ENCODE measurements around the gene SCYL1.
A peak's percentile ranks its signal among the peaks of the same experiment; 100 is the strongest.

Gene SCYL1

GRCh38 chr11:65493367-65494176 lies 31.3 kb upstream of the SCYL1 start:
- no peak for DNase-seq (ENCODE audit: low read depth in 2 of 2)

DNA sequence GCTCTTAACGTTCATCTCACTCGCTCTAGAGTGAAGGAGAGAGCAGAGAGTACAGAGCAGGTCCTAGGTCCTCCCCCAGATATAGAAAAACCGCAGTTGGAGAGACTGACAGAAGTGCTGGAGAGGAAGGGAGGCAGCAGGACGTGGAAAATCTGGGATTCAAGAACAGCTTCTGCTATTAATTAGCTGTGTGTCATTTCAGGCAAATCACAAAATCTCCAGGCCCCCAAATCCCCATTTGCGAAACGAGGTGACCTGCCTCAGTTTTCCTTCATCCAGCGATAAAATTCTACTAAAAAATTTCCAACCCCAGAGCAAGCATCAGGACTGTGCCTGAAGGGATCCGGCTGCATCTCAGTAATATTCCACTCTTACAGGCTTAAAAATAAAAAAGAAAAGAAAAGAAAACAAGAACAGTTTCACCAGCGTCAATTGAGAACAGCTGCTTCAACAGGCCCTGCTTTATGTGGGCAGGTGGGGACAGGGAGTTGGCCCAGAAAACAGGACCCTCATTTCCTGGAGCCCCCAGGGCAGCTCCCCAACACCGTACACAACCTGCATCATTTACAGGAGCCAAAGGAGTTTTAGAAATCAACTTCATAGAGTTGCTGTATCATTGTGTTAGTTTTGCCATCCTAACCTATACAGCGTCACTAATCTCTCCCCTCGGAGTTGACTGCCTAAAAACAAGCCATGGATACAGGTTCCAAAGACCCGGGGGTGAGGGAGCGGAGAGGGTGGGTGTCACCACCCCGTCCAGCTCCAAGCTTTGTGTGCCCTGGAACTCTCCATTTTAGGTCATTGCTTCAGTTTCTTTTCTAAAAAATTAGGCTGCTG lies 28.4 kb upstream of the SCYL1 start:
- DNase-seq (ENCODE audit: low read depth in 2 of 2), result no peak

GRCh38 chr11:65497141-65498041 lies 27.5 kb upstream of the SCYL1 start:
- peak; percentile 99 for DNase-seq (ENCODE audit: low read depth in 2 of 2)

- peak in 1 of 2 donors; percentile 58 for DNase-seq (ENCODE audit: low read depth in 2 of 2)
These were observed 26.7 kb upstream of the SCYL1 start for GRCh38 chr11:65498042-65498726.

GRCh38 chr11:65498727-65498976 lies 26.2 kb upstream of the SCYL1 start:
- no peak for DNase-seq (ENCODE audit: low read depth in 2 of 2)

GRCh38 chr11:65498977-65499712 lies 25.7 kb upstream of the SCYL1 start, which contains the start of gene MALAT1:
Gene MALAT1 (plus strand): TSS chr11:65499045.
- peak; percentile 87 to 90 for DNase-seq (ENCODE audit: low read depth in 2 of 2)

DNA sequence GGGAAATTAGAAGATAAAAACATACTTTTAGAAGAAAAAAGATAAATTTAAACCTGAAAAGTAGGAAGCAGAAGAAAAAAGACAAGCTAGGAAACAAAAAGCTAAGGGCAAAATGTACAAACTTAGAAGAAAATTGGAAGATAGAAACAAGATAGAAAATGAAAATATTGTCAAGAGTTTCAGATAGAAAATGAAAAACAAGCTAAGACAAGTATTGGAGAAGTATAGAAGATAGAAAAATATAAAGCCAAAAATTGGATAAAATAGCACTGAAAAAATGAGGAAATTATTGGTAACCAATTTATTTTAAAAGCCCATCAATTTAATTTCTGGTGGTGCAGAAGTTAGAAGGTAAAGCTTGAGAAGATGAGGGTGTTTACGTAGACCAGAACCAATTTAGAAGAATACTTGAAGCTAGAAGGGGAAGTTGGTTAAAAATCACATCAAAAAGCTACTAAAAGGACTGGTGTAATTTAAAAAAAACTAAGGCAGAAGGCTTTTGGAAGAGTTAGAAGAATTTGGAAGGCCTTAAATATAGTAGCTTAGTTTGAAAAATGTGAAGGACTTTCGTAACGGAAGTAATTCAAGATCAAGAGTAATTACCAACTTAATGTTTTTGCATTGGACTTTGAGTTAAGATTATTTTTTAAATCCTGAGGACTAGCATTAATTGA lies 25.0 kb upstream of the SCYL1 start:
- no peak for DNase-seq (ENCODE audit: low read depth in 2 of 2)

DNA sequence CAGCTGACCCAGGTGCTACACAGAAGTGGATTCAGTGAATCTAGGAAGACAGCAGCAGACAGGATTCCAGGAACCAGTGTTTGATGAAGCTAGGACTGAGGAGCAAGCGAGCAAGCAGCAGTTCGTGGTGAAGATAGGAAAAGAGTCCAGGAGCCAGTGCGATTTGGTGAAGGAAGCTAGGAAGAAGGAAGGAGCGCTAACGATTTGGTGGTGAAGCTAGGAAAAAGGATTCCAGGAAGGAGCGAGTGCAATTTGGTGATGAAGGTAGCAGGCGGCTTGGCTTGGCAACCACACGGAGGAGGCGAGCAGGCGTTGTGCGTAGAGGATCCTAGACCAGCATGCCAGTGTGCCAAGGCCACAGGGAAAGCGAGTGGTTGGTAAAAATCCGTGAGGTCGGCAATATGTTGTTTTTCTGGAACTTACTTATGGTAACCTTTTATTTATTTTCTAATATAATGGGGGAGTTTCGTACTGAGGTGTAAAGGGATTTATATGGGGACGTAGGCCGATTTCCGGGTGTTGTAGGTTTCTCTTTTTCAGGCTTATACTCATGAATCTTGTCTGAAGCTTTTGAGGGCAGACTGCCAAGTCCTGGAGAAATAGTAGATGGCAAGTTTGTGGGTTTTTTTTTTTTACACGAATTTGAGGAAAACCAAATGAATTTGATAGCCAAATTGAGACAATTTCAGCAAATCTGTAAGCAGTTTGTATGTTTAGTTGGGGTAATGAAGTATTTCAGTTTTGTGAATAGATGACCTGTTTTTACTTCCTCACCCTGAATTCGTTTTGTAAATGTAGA lies 24.3 kb upstream of the SCYL1 start:
- peak in 1 of 2 donors; percentile 38 for DNase-seq (ENCODE audit: low read depth in 2 of 2)

GRCh38 chr11:65501186-65501471 lies 23.8 kb upstream of the SCYL1 start:
- DNase-seq (ENCODE audit: low read depth in 2 of 2), result no peak

DNA sequence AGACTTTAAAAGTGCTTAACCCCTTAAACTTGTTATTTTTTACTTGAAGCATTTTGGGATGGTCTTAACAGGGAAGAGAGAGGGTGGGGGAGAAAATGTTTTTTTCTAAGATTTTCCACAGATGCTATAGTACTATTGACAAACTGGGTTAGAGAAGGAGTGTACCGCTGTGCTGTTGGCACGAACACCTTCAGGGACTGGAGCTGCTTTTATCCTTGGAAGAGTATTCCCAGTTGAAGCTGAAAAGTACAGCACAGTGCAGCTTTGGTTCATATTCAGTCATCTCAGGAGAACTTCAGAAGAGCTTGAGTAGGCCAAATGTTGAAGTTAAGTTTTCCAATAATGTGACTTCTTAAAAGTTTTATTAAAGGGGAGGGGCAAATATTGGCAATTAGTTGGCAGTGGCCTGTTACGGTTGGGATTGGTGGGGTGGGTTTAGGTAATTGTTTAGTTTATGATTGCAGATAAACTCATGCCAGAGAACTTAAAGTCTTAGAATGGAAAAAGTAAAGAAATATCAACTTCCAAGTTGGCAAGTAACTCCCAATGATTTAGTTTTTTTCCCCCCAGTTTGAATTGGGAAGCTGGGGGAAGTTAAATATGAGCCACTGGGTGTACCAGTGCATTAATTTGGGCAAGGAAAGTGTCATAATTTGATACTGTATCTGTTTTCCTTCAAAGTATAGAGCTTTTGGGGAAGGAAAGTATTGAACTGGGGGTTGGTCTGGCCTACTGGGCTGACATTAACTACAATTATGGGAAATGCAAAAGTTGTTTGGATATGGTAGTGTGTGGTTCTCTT lies 23.2 kb upstream of the SCYL1 start:
- DNase-seq (ENCODE audit: low read depth in 2 of 2), result no peak

DNA sequence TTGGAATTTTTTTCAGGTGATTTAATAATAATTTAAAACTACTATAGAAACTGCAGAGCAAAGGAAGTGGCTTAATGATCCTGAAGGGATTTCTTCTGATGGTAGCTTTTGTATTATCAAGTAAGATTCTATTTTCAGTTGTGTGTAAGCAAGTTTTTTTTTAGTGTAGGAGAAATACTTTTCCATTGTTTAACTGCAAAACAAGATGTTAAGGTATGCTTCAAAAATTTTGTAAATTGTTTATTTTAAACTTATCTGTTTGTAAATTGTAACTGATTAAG lies 22.7 kb upstream of the SCYL1 start:
- no peak for DNase-seq (ENCODE audit: low read depth in 2 of 2)

- no peak for DNase-seq (ENCODE audit: low read depth in 2 of 2)
These were observed 22.1 kb upstream of the SCYL1 start for GRCh38 chr11:65502555-65503367.

- no peak for DNase-seq (ENCODE audit: low read depth in 2 of 2)
These were observed 21.4 kb upstream of the SCYL1 start for GRCh38 chr11:65503368-65503948.

DNA sequence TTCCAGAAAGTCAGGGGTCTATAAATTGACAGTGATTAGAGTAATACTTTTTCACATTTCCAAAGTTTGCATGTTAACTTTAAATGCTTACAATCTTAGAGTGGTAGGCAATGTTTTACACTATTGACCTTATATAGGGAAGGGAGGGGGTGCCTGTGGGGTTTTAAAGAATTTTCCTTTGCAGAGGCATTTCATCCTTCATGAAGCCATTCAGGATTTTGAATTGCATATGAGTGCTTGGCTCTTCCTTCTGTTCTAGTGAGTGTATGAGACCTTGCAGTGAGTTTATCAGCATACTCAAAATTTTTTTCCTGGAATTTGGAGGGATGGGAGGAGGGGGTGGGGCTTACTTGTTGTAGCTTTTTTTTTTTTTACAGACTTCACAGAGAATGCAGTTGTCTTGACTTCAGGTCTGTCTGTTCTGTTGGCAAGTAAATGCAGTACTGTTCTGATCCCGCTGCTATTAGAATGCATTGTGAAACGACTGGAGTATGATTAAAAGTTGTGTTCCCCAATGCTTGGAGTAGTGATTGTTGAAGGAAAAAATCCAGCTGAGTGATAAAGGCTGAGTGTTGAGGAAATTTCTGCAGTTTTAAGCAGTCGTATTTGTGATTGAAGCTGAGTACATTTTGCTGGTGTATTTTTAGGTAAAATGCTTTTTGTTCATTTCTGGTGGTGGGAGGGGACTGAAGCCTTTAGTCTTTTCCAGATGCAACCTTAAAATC lies 20.8 kb upstream of the SCYL1 start:
- no peak for DNase-seq (ENCODE audit: low read depth in 2 of 2)

- DNase-seq (ENCODE audit: low read depth in 2 of 2), result no peak
These were observed 20.0 kb upstream of the SCYL1 start for GRCh38 chr11:65504674-65505465.
